GM12874 (cell line): Measurements from ENCODE around the gene OXCT1.
A peak's percentile ranks its signal among the peaks of the same experiment; 100 is the strongest.

ENCODE experiments used
- TF ChIP-seq, protein P1 (sequence below): IDR thresholded peaks from 2 replicates; pipeline ENCODE4 v1.5.1; 2011; ENCODE audit warnings: low read depth, mild to moderate bottlenecking, control low read depth, low read length, moderate library complexity; ENCODE audit not compliant: insufficient read depth

Gene OXCT1

DNA sequence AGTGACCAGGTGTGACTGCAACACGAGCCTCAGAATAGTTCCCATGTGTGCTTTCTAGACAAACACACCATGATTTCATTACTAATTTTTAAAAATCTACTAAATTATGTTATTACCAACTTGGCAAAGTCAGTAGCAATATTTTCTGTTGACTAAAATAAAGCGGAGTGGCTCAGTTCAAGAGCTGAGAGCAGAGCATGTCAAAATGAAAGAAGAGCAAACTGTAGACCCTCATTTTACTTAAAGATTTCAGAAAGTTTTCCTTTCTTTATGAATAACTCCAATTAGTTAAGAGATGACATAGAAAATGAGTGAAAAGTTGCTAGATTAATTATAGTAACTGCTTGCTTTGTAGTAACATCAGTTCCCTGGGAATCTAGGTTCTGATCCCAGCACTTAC, 17.9 kb downstream of the OXCT1 start:
- TF ChIP-seq, protein P1, sequence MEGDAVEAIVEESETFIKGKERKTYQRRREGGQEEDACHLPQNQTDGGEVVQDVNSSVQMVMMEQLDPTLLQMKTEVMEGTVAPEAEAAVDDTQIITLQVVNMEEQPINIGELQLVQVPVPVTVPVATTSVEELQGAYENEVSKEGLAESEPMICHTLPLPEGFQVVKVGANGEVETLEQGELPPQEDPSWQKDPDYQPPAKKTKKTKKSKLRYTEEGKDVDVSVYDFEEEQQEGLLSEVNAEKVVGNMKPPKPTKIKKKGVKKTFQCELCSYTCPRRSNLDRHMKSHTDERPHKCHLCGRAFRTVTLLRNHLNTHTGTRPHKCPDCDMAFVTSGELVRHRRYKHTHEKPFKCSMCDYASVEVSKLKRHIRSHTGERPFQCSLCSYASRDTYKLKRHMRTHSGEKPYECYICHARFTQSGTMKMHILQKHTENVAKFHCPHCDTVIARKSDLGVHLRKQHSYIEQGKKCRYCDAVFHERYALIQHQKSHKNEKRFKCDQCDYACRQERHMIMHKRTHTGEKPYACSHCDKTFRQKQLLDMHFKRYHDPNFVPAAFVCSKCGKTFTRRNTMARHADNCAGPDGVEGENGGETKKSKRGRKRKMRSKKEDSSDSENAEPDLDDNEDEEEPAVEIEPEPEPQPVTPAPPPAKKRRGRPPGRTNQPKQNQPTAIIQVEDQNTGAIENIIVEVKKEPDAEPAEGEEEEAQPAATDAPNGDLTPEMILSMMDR = no peak

DNA sequence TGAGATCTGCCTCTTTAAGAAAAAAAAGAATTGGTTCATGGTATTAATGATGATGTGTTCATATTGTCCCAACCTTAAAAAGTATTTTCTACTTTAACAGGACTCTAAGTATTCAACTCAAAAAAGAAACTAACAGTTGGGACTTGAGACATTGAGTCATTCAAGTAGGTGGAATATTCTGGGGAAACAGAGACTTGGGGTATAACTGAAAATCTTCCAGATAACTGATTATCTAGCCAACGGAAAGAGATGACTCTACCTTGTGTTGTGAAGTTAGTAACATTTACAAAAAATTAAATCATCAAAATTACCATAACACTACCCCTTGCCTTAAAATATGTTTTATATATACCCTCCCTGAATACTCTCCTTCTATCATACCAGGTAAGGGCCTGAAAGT, 19.1 kb downstream of the OXCT1 start:
- TF ChIP-seq, protein P1 = no peak

DNA sequence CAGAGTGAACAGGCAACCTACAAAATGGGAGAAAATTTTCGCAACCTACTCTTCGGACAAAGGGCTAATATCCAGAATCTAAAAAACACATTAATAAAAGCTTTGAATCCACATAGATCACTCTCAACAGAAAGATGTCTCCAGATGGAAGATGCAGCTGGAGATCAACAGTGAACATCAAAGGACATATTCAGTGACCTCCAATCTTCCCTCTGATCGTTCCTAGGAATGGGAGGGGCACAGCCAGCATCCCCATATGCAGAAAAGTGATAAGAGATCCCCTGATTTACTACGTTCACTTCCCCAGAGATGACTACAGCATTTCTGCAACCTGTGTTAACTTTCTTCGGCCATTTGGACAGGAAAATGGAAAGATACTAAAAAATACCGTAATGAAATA, 21.2 kb downstream of the OXCT1 start:
- TF ChIP-seq, protein P1 = no peak

DNA sequence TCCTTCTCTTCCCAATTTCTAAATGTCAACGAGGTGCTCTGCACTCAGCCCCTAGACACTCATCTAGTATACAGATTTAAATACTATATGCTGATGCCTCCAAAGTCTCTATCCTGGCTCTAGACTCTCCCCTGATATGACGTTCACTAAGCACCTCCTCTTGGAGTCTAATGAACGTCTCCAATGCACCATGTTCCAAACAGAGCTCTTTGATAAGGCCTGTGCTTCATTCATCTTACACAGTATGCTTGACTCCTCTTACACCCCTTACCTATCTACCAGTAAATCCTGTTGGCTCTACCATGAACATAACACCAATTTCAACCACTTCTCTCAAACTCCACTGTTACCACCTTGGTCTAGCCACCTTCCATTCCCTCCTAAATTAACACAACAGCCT, 25.7 kb downstream of the OXCT1 start:
- TF ChIP-seq, protein P1 = no peak

DNA sequence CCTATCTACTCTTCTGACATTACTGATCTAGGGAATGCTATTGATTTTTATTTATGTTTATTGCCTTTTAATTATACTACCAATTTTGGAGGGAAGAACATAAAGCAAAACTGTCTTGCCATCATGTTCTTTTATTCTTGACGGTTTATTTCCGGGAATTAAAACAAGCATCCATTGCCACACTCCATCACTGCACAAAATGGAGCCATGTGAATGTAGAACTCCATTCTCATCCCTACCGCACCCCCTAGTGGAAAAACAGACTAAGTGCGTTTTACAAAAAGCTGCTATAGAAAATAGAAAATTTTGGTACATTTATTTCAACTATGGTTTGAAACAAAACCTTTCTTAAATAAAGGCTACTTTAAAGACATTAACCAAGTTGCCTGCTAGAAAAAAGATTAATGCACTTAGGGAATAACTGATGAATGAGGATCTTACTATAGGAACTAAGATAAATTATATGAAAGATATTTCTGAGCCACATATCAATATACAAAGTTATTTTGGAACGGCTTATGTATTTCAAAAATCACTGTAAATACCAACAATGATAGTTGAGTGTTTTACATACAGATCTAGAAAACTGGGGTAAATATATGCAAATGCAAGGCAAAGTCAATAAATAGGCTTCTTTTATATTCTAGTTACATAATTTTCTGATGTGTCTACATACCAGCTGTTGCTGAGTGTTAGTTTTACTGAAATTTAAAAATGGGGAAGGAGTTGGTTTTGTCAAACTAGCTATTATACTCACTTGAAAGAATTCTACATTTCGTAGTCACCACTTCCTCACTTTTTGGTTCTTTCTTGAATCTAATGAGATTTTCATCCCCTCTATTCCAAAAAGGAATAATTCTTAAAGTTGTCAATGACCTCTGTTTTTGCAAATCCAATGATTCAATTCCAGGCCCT, 26.5 kb downstream of the OXCT1 start:
- TF ChIP-seq, protein P1 = peak; percentile 54; the same call in 1 of the 2 replicates

DNA sequence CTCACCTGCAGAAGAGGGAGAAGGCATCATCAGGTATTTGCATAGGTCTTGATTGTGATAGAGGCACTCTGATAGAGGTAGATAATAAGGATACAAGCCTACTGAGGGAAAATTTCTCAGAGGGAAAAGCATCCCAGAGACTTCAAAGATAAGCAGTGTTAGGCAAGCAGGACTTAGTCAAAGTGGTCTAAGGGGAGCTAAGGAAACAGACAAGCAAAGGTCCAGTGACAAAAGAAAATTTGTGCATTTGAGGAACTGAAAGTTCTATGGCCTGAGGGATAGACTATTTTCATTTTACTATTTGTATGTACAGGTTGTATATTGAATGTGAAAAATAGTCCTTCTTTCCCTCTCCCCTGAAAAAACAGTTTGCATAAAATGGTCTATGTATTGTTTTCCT, 27.4 kb downstream of the OXCT1 start:
- TF ChIP-seq, protein P1 = no peak

DNA sequence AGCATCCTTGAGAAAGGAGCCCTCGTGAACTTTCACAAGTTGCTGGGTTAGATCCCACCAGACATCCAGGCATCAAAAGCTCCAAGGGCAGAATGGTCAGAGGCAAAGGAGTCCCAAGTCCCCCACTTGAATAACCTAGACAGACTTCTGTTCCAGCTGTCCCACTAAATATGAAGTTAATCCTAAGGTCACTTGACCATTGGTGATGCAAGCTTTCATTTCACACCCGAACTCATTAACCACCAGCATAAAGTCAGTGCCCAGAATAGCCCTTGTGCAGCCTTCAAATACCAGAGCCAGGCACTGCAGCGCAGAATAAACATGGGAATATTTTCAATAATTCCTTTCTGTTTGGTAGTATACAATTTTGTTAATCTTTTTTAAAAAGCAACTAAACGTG, 28.9 kb downstream of the OXCT1 start:
- TF ChIP-seq, protein P1 = no peak
